Stimulated activated CD8-positive, alpha-beta memory T cell treated with anti-CD3 and anti-CD28 coated beads, Interleukin-12 subunit alpha, Interleukin-12 subunit beta, amount 100 ng/mL, for 1 hour (primary cell): ENCODE results near the gene G6PD.
"Not testable (repeated sequence)": the region's sequence is repeated elsewhere in the genome, so short reads cannot be mapped to it uniquely, and the experiment has no call there.

Experiments used
- DNase-seq: peaks from one replicate; pipeline ENCODE4 v3.0.0-alpha.2; 2020; ENCODE audit warnings: low read depth

Gene G6PD

GRCh38 chrX:154542723-154543424, 3.8 kb downstream of the G6PD start:
- no peak for DNase-seq

- DNase-seq: no peak
These were observed 4.5 kb downstream of the G6PD start for GRCh38 chrX:154541896-154542722.

GRCh38 chrX:154541589-154541895, 5.1 kb downstream of the G6PD start:
- DNase-seq: no peak

GRCh38 chrX:154540897-154541535, 5.6 kb downstream of the G6PD start:
- no peak for DNase-seq

GRCh38 chrX:154540365-154540764, 6.3 kb downstream of the G6PD start:
- not testable (repeated sequence) for DNase-seq

GRCh38 chrX:154539077-154539476, 7.6 kb downstream of the G6PD start:
- no peak for DNase-seq

- no peak for DNase-seq
These were observed 10.8 kb downstream of the G6PD start for GRCh38 chrX:154535892-154536291.

GRCh38 chrX:154534526-154535322, 11.9 kb downstream of the G6PD start:
- peak; percentile 76 for DNase-seq

- no peak for DNase-seq
These were observed 14.0 kb downstream of the G6PD start for GRCh38 chrX:154532690-154533089.

- no peak for DNase-seq
These were observed 15.0 kb downstream of the G6PD start for GRCh38 chrX:154531626-154532025.

GRCh38 chrX:154530286-154530685, 16.4 kb downstream of the G6PD start:
- DNase-seq: no peak

GRCh38 chrX:154529206-154529612, 17.4 kb downstream of the G6PD start:
- no peak for DNase-seq

GRCh38 chrX:154526901-154527675, 19.6 kb downstream of the G6PD start:
- DNase-seq: peak; percentile 36

- DNase-seq: no peak
These were observed 20.8 kb downstream of the G6PD start for GRCh38 chrX:154525606-154526490.

- DNase-seq: no peak
These were observed 27.3 kb downstream of the G6PD start for GRCh38 chrX:154519389-154519788.

- no peak for DNase-seq
These were observed 29.4 kb downstream of the G6PD start for GRCh38 chrX:154517101-154517781.

GRCh38 chrX:154516656-154517100, 30.0 kb downstream of the G6PD start:
- no peak for DNase-seq

GRCh38 chrX:154515966-154516655, 30.5 kb downstream of the G6PD start, which contains the start of gene FAM3A:
FAM3A (minus strand) TSS chrX:154516232; CDS start chrX:154515772, 460 bp downstream.
- peak; percentile 84 for DNase-seq
